Forelimb muscle (tissue), 1 donor: ENCODE results near the gene SENP8. TPM values are rescaled to one million over a fixed set of nuclear protein-coding genes. Genes with fewer than 3 reads are reported as not detected.
A peak's percentile ranks its signal among the peaks of the same experiment; 100 is the strongest.
"Not testable (repeated sequence)": the region's sequence is repeated elsewhere in the genome, so short reads cannot be mapped to it uniquely, and the experiment has no call there.

Experiments used
- DNase-seq: peaks from one replicate; pipeline ENCODE4 v3.0.0-alpha.2; 2013; ENCODE audit warnings: low read depth
- polyA plus RNA-seq: library from polyadenylated mRNA; unstranded; fragments of 120-200 nt; gene quantifications from one replicate; pipeline ENCODE4 v1.2.1, GENCODE V29; 2013; ENCODE audit not compliant: insufficient read length

SENP8 gene
- 5.9 TPM for polyA plus RNA-seq

GRCh38 chr15:72118017-72118978 is at the start of gene SENP8, which contains the start of gene MYO9A:
SENP8 (plus strand) TSS chr15:72118403; CDS start chr15:72139624, 21,221 bp downstream.
MYO9A (minus strand) TSS chr15:72118150; CDS start chr15:72046563, 71,587 bp downstream.
- DNase-seq = peak; percentile 91

- no peak for DNase-seq
These were observed 49.3 kb upstream of the SENP8 start for GRCh38 chr15:72068856-72069255.

- no peak for DNase-seq
These were observed 47.3 kb upstream of the SENP8 start for GRCh38 chr15:72070817-72071447.

- not testable (repeated sequence) for DNase-seq
These were observed 46.8 kb upstream of the SENP8 start for GRCh38 chr15:72071448-72071825.

GRCh38 chr15:72074335-72075060 is 43.7 kb upstream of the SENP8 start:
- DNase-seq = no peak

GRCh38 chr15:72077950-72078349 is 40.3 kb upstream of the SENP8 start:
- DNase-seq = no peak

- DNase-seq = no peak
These were observed 39.3 kb upstream of the SENP8 start for GRCh38 chr15:72078887-72079286.

- DNase-seq = no peak
These were observed 36.0 kb upstream of the SENP8 start for GRCh38 chr15:72082176-72082575.

- no peak for DNase-seq
These were observed 32.0 kb upstream of the SENP8 start for GRCh38 chr15:72086010-72086697.

- no peak for DNase-seq
These were observed 31.1 kb upstream of the SENP8 start for GRCh38 chr15:72086920-72087648.

GRCh38 chr15:72092006-72092405 is 26.2 kb upstream of the SENP8 start:
- DNase-seq = no peak

- DNase-seq = no peak
These were observed 25.5 kb upstream of the SENP8 start for GRCh38 chr15:72092691-72093090.

- DNase-seq = no peak
These were observed 21.4 kb upstream of the SENP8 start for GRCh38 chr15:72096796-72097195.

GRCh38 chr15:72098040-72098439 is 20.2 kb upstream of the SENP8 start:
- DNase-seq = no peak

- DNase-seq = no peak
These were observed 19.0 kb upstream of the SENP8 start for GRCh38 chr15:72099155-72099554.

GRCh38 chr15:72100551-72100950 is 17.7 kb upstream of the SENP8 start:
- DNase-seq = not testable (repeated sequence)

- no peak for DNase-seq
These were observed 13.1 kb upstream of the SENP8 start for GRCh38 chr15:72105111-72105510.

- no peak for DNase-seq
These were observed 12.1 kb upstream of the SENP8 start for GRCh38 chr15:72106068-72106467.

GRCh38 chr15:72110355-72110754 is 7.8 kb upstream of the SENP8 start:
- no peak for DNase-seq

GRCh38 chr15:72112116-72112515 is 6.1 kb upstream of the SENP8 start:
- peak; percentile 20 for DNase-seq

- no peak for DNase-seq
These were observed 5.4 kb upstream of the SENP8 start for GRCh38 chr15:72112805-72113204.
